ENCODE results near the gene ZNF22.

DNA sequence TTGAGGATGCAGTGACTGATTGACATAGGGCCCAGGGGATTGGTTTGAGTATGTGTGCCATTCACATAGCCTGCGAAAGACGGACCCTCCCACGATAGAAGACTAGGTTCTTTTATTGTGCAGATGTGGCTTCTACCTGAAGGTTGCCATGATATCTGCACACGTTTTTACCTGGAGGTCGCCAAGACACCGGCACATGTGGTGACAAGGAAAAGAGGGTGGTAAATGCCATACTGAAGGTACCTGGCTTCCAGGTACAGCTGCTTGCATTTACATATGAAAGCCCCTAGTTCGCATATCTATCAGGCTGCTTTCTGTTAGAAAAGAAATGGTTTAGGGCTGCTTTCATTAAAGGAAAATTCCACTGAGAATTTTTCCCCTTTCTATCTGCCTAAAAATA lies 43.6 kb downstream of the ZNF22 start:
- TF ChIP-seq, protein P1, sequence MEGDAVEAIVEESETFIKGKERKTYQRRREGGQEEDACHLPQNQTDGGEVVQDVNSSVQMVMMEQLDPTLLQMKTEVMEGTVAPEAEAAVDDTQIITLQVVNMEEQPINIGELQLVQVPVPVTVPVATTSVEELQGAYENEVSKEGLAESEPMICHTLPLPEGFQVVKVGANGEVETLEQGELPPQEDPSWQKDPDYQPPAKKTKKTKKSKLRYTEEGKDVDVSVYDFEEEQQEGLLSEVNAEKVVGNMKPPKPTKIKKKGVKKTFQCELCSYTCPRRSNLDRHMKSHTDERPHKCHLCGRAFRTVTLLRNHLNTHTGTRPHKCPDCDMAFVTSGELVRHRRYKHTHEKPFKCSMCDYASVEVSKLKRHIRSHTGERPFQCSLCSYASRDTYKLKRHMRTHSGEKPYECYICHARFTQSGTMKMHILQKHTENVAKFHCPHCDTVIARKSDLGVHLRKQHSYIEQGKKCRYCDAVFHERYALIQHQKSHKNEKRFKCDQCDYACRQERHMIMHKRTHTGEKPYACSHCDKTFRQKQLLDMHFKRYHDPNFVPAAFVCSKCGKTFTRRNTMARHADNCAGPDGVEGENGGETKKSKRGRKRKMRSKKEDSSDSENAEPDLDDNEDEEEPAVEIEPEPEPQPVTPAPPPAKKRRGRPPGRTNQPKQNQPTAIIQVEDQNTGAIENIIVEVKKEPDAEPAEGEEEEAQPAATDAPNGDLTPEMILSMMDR (IDR thresholded peaks at IDR 0.05) = no peak
- no peak for TF ChIP-seq EP300 (IDR thresholded peaks at IDR 0.05)
- no peak for TF ChIP-seq POLR2A (IDR thresholded peaks at IDR 0.05)
